ENCODE data around the gene NLRP6. TPM values are rescaled to one million over a fixed set of nuclear protein-coding genes. Genes with fewer than 3 reads are reported as not detected.
"Not testable (repeated sequence)": the region's sequence is repeated elsewhere in the genome, so short reads cannot be mapped to it uniquely, and the experiment has no call there.

Gene NLRP6
- total RNA-seq, 2 donors from 2014 or later, result not detected

DNA sequence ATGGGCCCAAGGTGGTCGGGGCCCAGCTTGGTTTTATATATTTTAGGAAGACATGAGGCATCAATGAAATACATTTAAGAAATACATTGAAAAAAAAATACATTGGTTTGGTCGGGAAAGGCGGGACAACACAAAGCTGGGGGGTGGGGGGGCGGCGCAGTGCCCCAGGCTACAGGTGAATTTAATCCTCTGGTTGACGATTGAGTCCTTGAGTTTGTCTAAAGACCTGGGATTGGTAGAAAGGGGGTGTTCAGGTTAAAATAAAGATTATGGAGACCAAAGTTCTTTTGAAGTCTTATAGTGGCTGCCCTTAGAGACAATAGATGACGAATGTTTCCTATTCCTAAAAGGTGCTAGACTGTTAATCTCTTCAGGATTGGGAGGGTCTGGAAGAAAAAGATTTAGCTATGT, 38.7 kb downstream of the NLRP6 start:
- peaks cover 10% of the 10 kb centered on the region for H3K4me1 ChIP-seq (ENCODE audit: control insufficient read depth, insufficient read depth, low read length)
- H3K36me3 Mint-ChIP-seq (ENCODE audit: low read depth), result peaks cover 13% of the 10 kb centered on the region
- TF ChIP-seq, protein P1, sequence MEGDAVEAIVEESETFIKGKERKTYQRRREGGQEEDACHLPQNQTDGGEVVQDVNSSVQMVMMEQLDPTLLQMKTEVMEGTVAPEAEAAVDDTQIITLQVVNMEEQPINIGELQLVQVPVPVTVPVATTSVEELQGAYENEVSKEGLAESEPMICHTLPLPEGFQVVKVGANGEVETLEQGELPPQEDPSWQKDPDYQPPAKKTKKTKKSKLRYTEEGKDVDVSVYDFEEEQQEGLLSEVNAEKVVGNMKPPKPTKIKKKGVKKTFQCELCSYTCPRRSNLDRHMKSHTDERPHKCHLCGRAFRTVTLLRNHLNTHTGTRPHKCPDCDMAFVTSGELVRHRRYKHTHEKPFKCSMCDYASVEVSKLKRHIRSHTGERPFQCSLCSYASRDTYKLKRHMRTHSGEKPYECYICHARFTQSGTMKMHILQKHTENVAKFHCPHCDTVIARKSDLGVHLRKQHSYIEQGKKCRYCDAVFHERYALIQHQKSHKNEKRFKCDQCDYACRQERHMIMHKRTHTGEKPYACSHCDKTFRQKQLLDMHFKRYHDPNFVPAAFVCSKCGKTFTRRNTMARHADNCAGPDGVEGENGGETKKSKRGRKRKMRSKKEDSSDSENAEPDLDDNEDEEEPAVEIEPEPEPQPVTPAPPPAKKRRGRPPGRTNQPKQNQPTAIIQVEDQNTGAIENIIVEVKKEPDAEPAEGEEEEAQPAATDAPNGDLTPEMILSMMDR (conservative IDR thresholded peaks at IDR 0.05), result no peak
- no peaks in the 10 kb centered on the region for H3K9me3 ChIP-seq (ENCODE audit: control insufficient read depth, low read length)
- peaks cover 30% of the 10 kb centered on the region for H3K4me1 Mint-ChIP-seq
- H3K4me3 Mint-ChIP-seq, result peak overlapping the region; percentile 94
- peak overlapping the region; percentile 98 for H3K27ac Mint-ChIP-seq
- peaks cover 11% of the 10 kb centered on the region for H3K36me3 ChIP-seq (ENCODE audit: control insufficient read depth, insufficient read depth, low read length)
- peak overlapping the region; percentile 66 for H3K27ac ChIP-seq (ENCODE audit: low read depth, low read length)
- H3K27me3 ChIP-seq (ENCODE audit: control insufficient read depth, insufficient read depth, low read length, poor library complexity, severe bottlenecking), result no peaks in the 10 kb centered on the region
- H3K27me3 Mint-ChIP-seq (ENCODE audit: insufficient read depth), result no peaks in the 10 kb centered on the region
- no peaks in the 10 kb centered on the region for H3K9me3 Mint-ChIP-seq
- peak overlapping the region; percentile 100 for H3K4me3 ChIP-seq (ENCODE audit: low read length)
- WGBS, 2 experiments (ENCODE audit: insufficient coverage in 1 of 2, insufficient read length in 1 of 2), result 1 to 3% methylated on average over 5 to 7 of the region's 7 CpGs
- peak; percentile 86 for DNase-seq
- peak overlapping the region; percentile 95 for H3K9ac ChIP-seq (ENCODE audit: extremely low read depth, low read length, poor library complexity, severe bottlenecking)

DNA sequence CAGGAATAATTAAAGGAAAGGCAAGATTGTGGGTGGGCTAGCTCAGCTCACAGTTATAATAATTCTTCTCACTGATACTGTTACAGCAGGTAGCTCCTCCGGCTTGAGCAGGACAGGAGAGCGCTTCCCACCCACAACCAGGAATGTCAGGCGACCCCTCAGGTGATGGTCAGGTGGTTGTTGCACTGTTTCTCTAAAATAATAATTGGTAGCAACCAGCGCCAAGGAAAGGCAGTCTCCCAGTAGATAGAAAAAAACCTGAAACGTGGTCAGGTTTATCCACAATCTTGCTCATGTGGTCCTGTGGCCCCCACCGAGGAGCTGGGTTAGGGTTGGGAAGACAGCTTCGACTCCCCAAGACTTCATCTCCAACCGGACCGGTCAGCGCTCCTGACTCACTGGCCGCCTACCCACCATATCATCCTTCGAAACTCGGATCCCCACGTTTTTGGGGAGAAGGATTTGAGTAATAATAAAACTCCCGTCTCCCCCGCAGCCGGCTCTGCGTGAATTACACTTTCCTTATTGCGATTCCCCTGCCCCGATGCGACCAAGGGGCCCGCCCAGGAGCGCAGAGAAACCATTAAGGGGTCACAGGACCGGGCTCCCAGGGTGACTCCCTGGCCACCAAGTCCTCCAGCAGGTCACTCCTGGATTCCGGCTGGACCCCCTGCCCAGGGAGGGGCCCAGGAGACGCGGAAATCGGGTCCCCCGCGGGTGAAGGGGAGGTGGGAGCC, 39.6 kb downstream of the NLRP6 start:
- peak; percentile 82 for DNase-seq
- not testable (repeated sequence) for H3K27me3 Mint-ChIP-seq (ENCODE audit: insufficient read depth); H3K9me3 Mint-ChIP-seq; H3K4me1 ChIP-seq (ENCODE audit: control insufficient read depth, insufficient read depth, low read length); H3K27me3 ChIP-seq (ENCODE audit: control insufficient read depth, insufficient read depth, low read length, poor library complexity, severe bottlenecking); H3K9me3 ChIP-seq (ENCODE audit: control insufficient read depth, low read length)
- 6 to 39% methylated on average over 3 to 10 of the region's 30 CpGs for WGBS, 2 experiments (ENCODE audit: insufficient coverage in 1 of 2, insufficient read length in 1 of 2)
- Histone ChIP-seq H3K4me3 (ENCODE audit: low read length) (peak overlapping the region; percentile 100), H3K9ac (ENCODE audit: extremely low read depth, low read length, poor library complexity, severe bottlenecking) (peak overlapping the region; percentile 95), H3K36me3 (ENCODE audit: control insufficient read depth, insufficient read depth, low read length) (peaks cover 11% of the 10 kb centered on the region), H3K27ac (ENCODE audit: low read depth, low read length) (peak overlapping the region; percentile 57)
- peak overlapping the region; percentile 98 for H3K27ac Mint-ChIP-seq
- H3K36me3 Mint-ChIP-seq (ENCODE audit: low read depth), result peaks cover 13% of the 10 kb centered on the region
- H3K4me3 Mint-ChIP-seq, result peak overlapping the region; percentile 94
- peaks cover 25% of the 10 kb centered on the region for H3K4me1 Mint-ChIP-seq

DNA sequence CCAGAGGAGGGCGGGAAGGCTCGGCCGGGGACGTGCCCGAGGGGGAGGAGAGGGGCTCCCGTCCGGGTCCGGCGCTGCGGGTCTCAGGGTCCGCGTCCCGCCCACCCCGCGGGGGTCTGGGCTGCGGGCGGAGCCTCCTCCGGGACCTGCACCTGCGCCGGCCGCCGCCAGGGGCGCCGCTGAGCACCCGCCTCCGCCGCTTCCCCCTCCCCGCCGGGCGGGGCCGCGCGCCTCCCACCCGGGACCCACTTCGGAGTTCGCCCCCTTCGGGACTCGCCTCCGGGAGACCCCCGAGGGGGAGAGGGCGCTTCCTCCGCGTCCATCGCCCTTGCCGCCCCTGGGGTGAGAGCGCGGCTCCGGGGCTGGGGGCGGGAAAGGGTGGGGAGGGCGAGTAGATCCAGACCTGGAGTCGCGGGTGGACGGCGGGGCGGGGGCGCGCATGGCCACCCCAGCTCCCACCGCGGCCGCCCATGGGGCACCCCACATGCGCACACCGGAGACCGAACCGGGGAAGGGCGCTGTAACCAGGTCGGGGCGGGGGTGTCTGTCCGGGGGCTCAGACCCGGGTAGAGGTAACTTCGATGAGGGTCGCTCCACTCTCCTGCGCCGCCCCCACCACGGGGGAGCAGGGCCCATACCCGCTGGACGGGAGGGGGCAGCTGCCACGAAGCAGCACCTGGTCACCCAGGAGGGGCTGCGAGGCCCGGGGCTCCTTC, 40.4 kb downstream of the NLRP6 start:
- DNase-seq; H3K9ac ChIP-seq (ENCODE audit: extremely low read depth, low read length, poor library complexity, severe bottlenecking); H3K27me3 Mint-ChIP-seq (ENCODE audit: insufficient read depth); H3K27me3 ChIP-seq (ENCODE audit: control insufficient read depth, insufficient read depth, low read length, poor library complexity, severe bottlenecking); H3K4me3 ChIP-seq (ENCODE audit: low read length); H3K27ac ChIP-seq (ENCODE audit: low read depth, low read length); H3K4me1 ChIP-seq (ENCODE audit: control insufficient read depth, insufficient read depth, low read length); H3K9me3 ChIP-seq (ENCODE audit: control insufficient read depth, low read length); H3K27ac Mint-ChIP-seq; H3K9me3 Mint-ChIP-seq: not testable (repeated sequence)
- peaks cover 11% of the 10 kb centered on the region for H3K36me3 ChIP-seq (ENCODE audit: control insufficient read depth, insufficient read depth, low read length)
- WGBS, 2 experiments (ENCODE audit: insufficient coverage in 1 of 2, insufficient read length in 1 of 2), result 5% methylated on average over 8 of the region's 79 CpGs; no CpG with 5 or more reads in 1 of the 2 experiments
- H3K4me1 Mint-ChIP-seq, result peaks cover 18% of the 10 kb centered on the region
- H3K36me3 Mint-ChIP-seq (ENCODE audit: low read depth), result peaks cover 13% of the 10 kb centered on the region
- peak overlapping the region; percentile 89 for H3K4me3 Mint-ChIP-seq
